Suprapubic skin (tissue), 4 donors: ENCODE measurements around the gene FYN. TPM values are rescaled to one million over a fixed set of nuclear protein-coding genes. Genes with fewer than 3 reads are reported as not detected.

Source experiments
- DNase-seq, 2 donors: peaks; one replicate each; pipeline ENCODE4 v3.0.0-alpha.2; 2019; ENCODE audit warnings: low spot score in 2 of 2
- H3K27ac ChIP-seq: fragments of 200-600 bp; sonication (generic); one replicate; pipeline ENCODE4 v1.5.1; 2019
- H3K27me3 ChIP-seq: fragments of 200-600 bp; sonication (generic); one replicate; pipeline ENCODE4 v1.5.1; 2019
- H3K36me3 ChIP-seq: fragments of 200-600 bp; sonication (generic); one replicate; pipeline ENCODE4 v1.5.1; 2019
- H3K4me1 ChIP-seq: fragments of 200-600 bp; sonication (generic); one replicate; pipeline ENCODE4 v1.5.1; 2019
- H3K4me3 ChIP-seq: fragments of 200-600 bp; sonication (generic); one replicate; pipeline ENCODE4 v1.5.1; 2019; ENCODE audit warnings: mild to moderate bottlenecking
- H3K9me3 ChIP-seq: fragments of 200-600 bp; sonication (generic); one replicate; pipeline ENCODE4 v1.5.1; 2019
- CTCF ChIP-seq, 2 donors: fragments of 200-600 bp in 1 of 2; fragments of 450-650 bp in 1 of 2; sonication (generic) in 1 of 2; IDR thresholded peaks; one replicate each; pipeline ENCODE4 v1.5.1; 2016 to 2019; ENCODE audit warnings: antibody characterized with exemption in 2 of 2, mild to moderate bottlenecking in 1 of 2, moderate library complexity in 1 of 2
- EP300 ChIP-seq: sonication (generic); formaldehyde crosslinking; IDR thresholded peaks from one replicate; pipeline ENCODE4 v1.6.1; 2017; ENCODE audit warnings: antibody characterized with exemption
- POLR2A ChIP-seq, 2 donors: fragments of 450-650 bp; IDR thresholded peaks; one replicate each; pipeline ENCODE4 v1.6.1; 2017; ENCODE audit warnings: antibody characterized with exemption in 2 of 2, mild to moderate bottlenecking in 2 of 2, moderate library complexity in 2 of 2
- POLR2AphosphoS5 ChIP-seq, 3 donors: sonication (generic); formaldehyde crosslinking; IDR thresholded peaks; one replicate each; pipeline ENCODE4 v1.6.1; 2017; ENCODE audit warnings: antibody characterized with exemption in 3 of 3
- WGBS: methylation state at CpG from one replicate; pipeline ENCODE4 v1.1.5; 2018; 5-methylcytosine and 5-hydroxymethylcytosine counted together
- total RNA-seq, 4 donors: library from RNA; depleted of rRNA; stranded (reverse); fragments of >200 nt; gene quantifications; one replicate each; pipeline ENCODE4 v1.1.0, GENCODE V29; 2016

Gene FYN
- total RNA-seq, 4 donors from 2014 or later: 36.6 to 89.6 (median 67.3) TPM

- Histone ChIP-seq H3K4me3 (no peak overlapping the region), H3K9me3 (no peaks in the 10 kb centered on the region), H3K27ac (peak overlapping the region; percentile 8), H3K36me3 (no peaks in the 10 kb centered on the region), H3K27me3 (no peaks in the 10 kb centered on the region), H3K4me1 (peaks cover 15% of the 10 kb centered on the region)
- no peak for TF ChIP-seq POLR2AphosphoS5 (IDR thresholded peaks at IDR 0.05)
- no peak for TF ChIP-seq CTCF (IDR thresholded peaks at IDR 0.05)
- no peak for TF ChIP-seq EP300
- DNase-seq: no peak
- WGBS: 80% methylated on average over 5 of the region's 5 CpGs
Observed at GRCh38 chr6:111766201-111766857, 106.9 kb downstream of the FYN start.

- TF ChIP-seq POLR2A (IDR thresholded peaks at IDR 0.05): no peak
- TF ChIP-seq POLR2AphosphoS5 (IDR thresholded peaks at IDR 0.05): no peak
- TF ChIP-seq EP300: no peak
- no peak for TF ChIP-seq CTCF (IDR thresholded peaks at IDR 0.05)
- DNase-seq: no peak
- peak overlapping the region; percentile 8 for H3K27ac ChIP-seq
- H3K36me3 ChIP-seq: no peaks in the 10 kb centered on the region
- no peak overlapping the region for H3K4me3 ChIP-seq
- H3K27me3 ChIP-seq: no peaks in the 10 kb centered on the region
- no peaks in the 10 kb centered on the region for H3K9me3 ChIP-seq
- peaks cover 20% of the 10 kb centered on the region for H3K4me1 ChIP-seq
- 81% methylated on average over 1 of the region's 1 CpG for WGBS
Observed at GRCh38 chr6:111765763-111766162, 107.5 kb downstream of the FYN start.

GRCh38 chr6:111764238-111765175, 108.7 kb downstream of the FYN start:
- Histone ChIP-seq H3K36me3 (no peaks in the 10 kb centered on the region), H3K27me3 (no peaks in the 10 kb centered on the region), H3K27ac (no peak overlapping the region), H3K4me1 (peaks cover 31% of the 10 kb centered on the region), H3K4me3 (no peak overlapping the region), H3K9me3 (no peaks in the 10 kb centered on the region)
- WGBS: 89% methylated on average over 13 of the region's 13 CpGs
- TF ChIP-seq EP300: no peak
- no peak for TF ChIP-seq POLR2A (IDR thresholded peaks at IDR 0.05)
- no peak for TF ChIP-seq POLR2AphosphoS5 (IDR thresholded peaks at IDR 0.05)
- no peak for TF ChIP-seq CTCF (IDR thresholded peaks at IDR 0.05)
- DNase-seq: no peak

GRCh38 chr6:111763381-111763780, 109.9 kb downstream of the FYN start:
- 82% methylated on average over 2 of the region's 2 CpGs for WGBS
- H3K9me3 ChIP-seq: no peaks in the 10 kb centered on the region
- H3K27me3 ChIP-seq: no peaks in the 10 kb centered on the region
- no peaks in the 10 kb centered on the region for H3K36me3 ChIP-seq
- H3K27ac ChIP-seq: no peak overlapping the region
- DNase-seq: no peak
- H3K4me1 ChIP-seq: peaks cover 31% of the 10 kb centered on the region
- no peak overlapping the region for H3K4me3 ChIP-seq
- no peak for TF ChIP-seq CTCF (IDR thresholded peaks at IDR 0.05)
- TF ChIP-seq EP300: no peak
- TF ChIP-seq POLR2A (IDR thresholded peaks at IDR 0.05): no peak
- TF ChIP-seq POLR2AphosphoS5 (IDR thresholded peaks at IDR 0.05): no peak

GRCh38 chr6:111761783-111762312, 111.4 kb downstream of the FYN start:
- H3K4me3 ChIP-seq: no peak overlapping the region
- H3K27ac ChIP-seq: no peak overlapping the region
- 79% methylated on average over 7 of the region's 7 CpGs for WGBS
- peaks cover 31% of the 10 kb centered on the region for H3K4me1 ChIP-seq
- no peaks in the 10 kb centered on the region for H3K9me3 ChIP-seq
- DNase-seq: no peak
- no peaks in the 10 kb centered on the region for H3K27me3 ChIP-seq
- TF ChIP-seq POLR2AphosphoS5 (IDR thresholded peaks at IDR 0.05) (no peak), CTCF (IDR thresholded peaks at IDR 0.05) (no peak), POLR2A (IDR thresholded peaks at IDR 0.05) (no peak), EP300 (no peak)
- H3K36me3 ChIP-seq: no peaks in the 10 kb centered on the region
